ENCODE data around the gene RPS15. TPM values are rescaled to one million over a fixed set of nuclear protein-coding genes. Genes with fewer than 3 reads are reported as not detected.
"Not testable (repeated sequence)": the region's sequence is repeated elsewhere in the genome, so short reads cannot be mapped to it uniquely, and the experiment has no call there.

RPS15 gene
- total RNA-seq, 2 experiments from 2014 or later, result 1,642 to 1,717 TPM

- Mint-ChIP-seq H3K4me1 (ENCODE audit: low read depth) (peaks cover 37% of the 10 kb centered on the region), H3K4me3 (no peak overlapping the region), H3K27me3 (no peaks in the 10 kb centered on the region), H3K27ac (no peak overlapping the region), H3K9me3 (no peaks in the 10 kb centered on the region), H3K36me3 (peaks cover 38% of the 10 kb centered on the region)
- DNase-seq, result no peak
- intact Hi-C loops (cut with micrococcal nuclease), result no loop called here
- CTCF ChIA-PET, result interaction anchor here (0.7 to 1.2 kb wide), 2 partner anchors 9 to 27 kb away, joined by 3 read pairs; no protein-coding TSS in a partner anchor
- POLR2A ChIA-PET, result no interaction called here
Measured at GRCh38 chr19:1417681-1418495, 20.3 kb upstream of the RPS15 start.

GRCh38 chr19:1418496-1418775 lies 19.8 kb upstream of the RPS15 start:
- Mint-ChIP-seq H3K27ac (no peak overlapping the region), H3K27me3 (no peaks in the 10 kb centered on the region), H3K36me3 (peaks cover 42% of the 10 kb centered on the region), H3K4me1 (ENCODE audit: low read depth) (peaks cover 31% of the 10 kb centered on the region), H3K9me3 (no peaks in the 10 kb centered on the region), H3K4me3 (no peak overlapping the region)
- ChIA-PET CTCF (interaction anchor here (0.7 to 1.2 kb wide), 2 partner anchors 9 to 26 kb away, joined by 3 read pairs; no protein-coding TSS in a partner anchor), POLR2A (no interaction called here)
- DNase-seq, result no peak
- intact Hi-C loops (cut with micrococcal nuclease), result no loop called here

- H3K9me3 Mint-ChIP-seq, result no peaks in the 10 kb centered on the region
- DNase-seq, result no peak
- H3K27ac Mint-ChIP-seq, result no peak overlapping the region
- H3K4me1 Mint-ChIP-seq (ENCODE audit: low read depth), result peaks cover 24% of the 10 kb centered on the region
- peaks cover 48% of the 10 kb centered on the region for H3K36me3 Mint-ChIP-seq
- intact Hi-C loops (cut with micrococcal nuclease), result no loop called here
- no peak overlapping the region for H3K4me3 Mint-ChIP-seq
- ChIA-PET POLR2A (no interaction called here), CTCF (interaction anchor here (0.7 to 1.2 kb wide), 2 partner anchors 10 to 26 kb away, joined by 3 read pairs; no protein-coding TSS in a partner anchor)
- H3K27me3 Mint-ChIP-seq, result no peaks in the 10 kb centered on the region
Measured at GRCh38 chr19:1418951-1419738, 19.1 kb upstream of the RPS15 start.

GRCh38 chr19:1420085-1420484 lies 18.1 kb upstream of the RPS15 start:
- Mint-ChIP-seq H3K36me3 (peaks cover 51% of the 10 kb centered on the region), H3K4me1 (ENCODE audit: low read depth) (peaks cover 18% of the 10 kb centered on the region)
- intact Hi-C loops (cut with micrococcal nuclease); H3K27ac Mint-ChIP-seq; H3K4me3 Mint-ChIP-seq; H3K9me3 Mint-ChIP-seq; POLR2A ChIA-PET; H3K27me3 Mint-ChIP-seq; DNase-seq: not testable (repeated sequence)
- CTCF ChIA-PET, result interaction anchor here (0.9 kb wide), 1 partner anchor 24 kb away, joined by 3 read pairs; no protein-coding TSS in a partner anchor

DNA sequence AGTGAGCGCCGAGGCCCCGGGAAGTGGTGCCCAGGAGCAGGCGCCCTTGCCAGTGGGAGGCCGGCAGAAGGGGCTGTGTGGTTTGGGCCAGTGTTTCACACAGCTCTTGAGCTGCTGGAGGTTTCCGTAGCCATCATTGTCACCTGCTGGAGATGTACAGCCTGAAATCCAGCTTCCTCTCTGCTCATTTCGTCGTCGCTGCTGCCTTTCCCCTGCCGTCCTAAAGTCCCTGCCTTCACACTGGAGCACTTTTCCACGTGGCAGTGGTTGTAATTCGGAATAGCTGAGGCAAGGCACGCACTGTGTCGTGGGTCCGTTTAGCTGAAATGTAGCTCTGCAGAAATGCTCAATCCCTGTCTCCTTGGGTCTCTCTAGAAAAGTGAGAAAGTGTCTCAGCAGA lies 17.6 kb upstream of the RPS15 start:
- Mint-ChIP-seq H3K4me3 (no peak overlapping the region), H3K27ac (no peak overlapping the region), H3K4me1 (ENCODE audit: low read depth) (peaks cover 13% of the 10 kb centered on the region), H3K9me3 (no peaks in the 10 kb centered on the region), H3K27me3 (no peaks in the 10 kb centered on the region), H3K36me3 (peaks cover 51% of the 10 kb centered on the region)
- ChIA-PET CTCF (interaction anchor here (0.9 kb wide), 1 partner anchor 24 kb away, joined by 3 read pairs; no protein-coding TSS in a partner anchor), POLR2A (no interaction called here)
- DNase-seq, result no peak
- intact Hi-C loops (cut with micrococcal nuclease), result no loop called here

DNA sequence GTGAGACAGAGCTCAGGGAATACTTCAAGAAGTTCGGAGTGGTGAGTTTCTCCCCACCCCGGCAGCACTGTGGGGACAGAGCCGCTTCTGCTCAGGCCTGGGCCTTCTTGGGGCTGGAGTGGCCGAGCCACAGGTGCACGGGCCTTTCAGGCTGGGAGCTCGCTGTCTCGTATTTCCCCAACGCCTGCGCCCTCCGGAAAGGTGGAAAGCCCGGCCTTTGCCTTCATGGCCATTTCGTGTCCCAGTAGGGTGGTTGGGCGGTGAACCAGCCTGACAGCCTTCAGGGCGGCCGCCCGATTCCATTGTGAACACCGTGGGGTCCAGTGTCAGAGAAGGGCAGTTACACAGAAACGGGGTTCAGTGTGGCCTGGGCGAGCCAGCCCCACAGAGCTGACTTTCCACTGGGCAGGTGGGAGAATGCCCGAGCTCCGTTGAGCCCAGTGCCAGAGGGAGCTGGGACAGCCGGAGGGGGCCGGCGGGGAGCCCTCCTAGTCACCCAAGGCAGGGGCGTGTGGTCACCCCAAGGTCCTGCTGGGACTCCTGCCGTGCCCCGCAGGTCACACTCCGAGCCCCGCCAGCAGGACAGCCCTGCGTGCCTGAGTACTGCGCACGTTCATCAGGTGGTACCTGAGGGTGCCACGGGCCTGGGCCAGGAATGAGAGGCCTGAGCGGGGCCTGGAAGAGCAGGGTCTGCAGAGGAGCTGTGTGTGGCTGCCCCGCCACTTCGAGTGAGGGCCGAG lies 16.8 kb upstream of the RPS15 start:
- no peak overlapping the region for H3K4me3 Mint-ChIP-seq
- no peaks in the 10 kb centered on the region for H3K27me3 Mint-ChIP-seq
- DNase-seq, result no peak
- CTCF ChIA-PET, result no interaction called here
- H3K36me3 Mint-ChIP-seq, result peaks cover 51% of the 10 kb centered on the region
- intact Hi-C loops (cut with micrococcal nuclease), result no loop called here
- no peak overlapping the region for H3K27ac Mint-ChIP-seq
- H3K9me3 Mint-ChIP-seq, result no peaks in the 10 kb centered on the region
- POLR2A ChIA-PET, result interaction anchor here (0.6 kb wide), 2 partner anchors 9 to 144 kb away, joined by 3 to 5 read pairs; no protein-coding TSS in a partner anchor
- H3K4me1 Mint-ChIP-seq (ENCODE audit: low read depth), result peaks cover 5% of the 10 kb centered on the region

DNA sequence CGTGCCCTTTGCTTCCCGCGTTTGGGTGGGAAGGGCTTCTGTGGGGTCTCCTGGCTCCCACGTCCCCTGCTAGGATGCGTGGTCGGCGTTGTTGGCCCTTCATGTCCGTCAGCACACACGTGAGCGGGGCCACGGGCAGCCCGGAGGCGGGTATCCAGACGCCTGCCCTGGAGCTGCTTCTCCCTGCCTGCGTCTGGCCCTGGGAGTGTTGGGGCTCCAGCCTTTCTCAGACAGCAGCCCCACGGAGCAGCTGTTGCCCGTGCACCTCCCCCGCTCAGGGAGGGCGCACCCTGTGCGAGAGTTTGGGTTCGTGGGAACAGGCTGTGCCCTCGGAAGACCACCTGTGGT lies 16.3 kb upstream of the RPS15 start:
- no peak for DNase-seq
- H3K27me3 Mint-ChIP-seq, result no peaks in the 10 kb centered on the region
- H3K27ac Mint-ChIP-seq, result no peak overlapping the region
- H3K36me3 Mint-ChIP-seq, result peaks cover 49% of the 10 kb centered on the region
- no peaks in the 10 kb centered on the region for H3K9me3 Mint-ChIP-seq
- peaks cover 4% of the 10 kb centered on the region for H3K4me1 Mint-ChIP-seq (ENCODE audit: low read depth)
- ChIA-PET POLR2A (interaction anchor here (0.6 kb wide), 1 partner anchor 145 kb away, joined by 3 read pairs; no protein-coding TSS in a partner anchor), CTCF (interaction anchor here (0.8 kb wide), 1 partner anchor 9 kb away, joined by 3 read pairs; no protein-coding TSS in a partner anchor)
- no peak overlapping the region for H3K4me3 Mint-ChIP-seq
- intact Hi-C loops (cut with micrococcal nuclease), result no loop called here

GRCh38 chr19:1422360-1422759 lies 15.8 kb upstream of the RPS15 start:
- peaks cover 3% of the 10 kb centered on the region for H3K4me1 Mint-ChIP-seq (ENCODE audit: low read depth)
- H3K36me3 Mint-ChIP-seq, result peaks cover 46% of the 10 kb centered on the region
- DNase-seq, result no peak
- ChIA-PET POLR2A (no interaction called here), CTCF (interaction anchor here (0.8 kb wide), 1 partner anchor 9 kb away, joined by 3 read pairs; no protein-coding TSS in a partner anchor)
- intact Hi-C loops (cut with micrococcal nuclease), result no loop called here
- H3K27ac Mint-ChIP-seq, result no peak overlapping the region
- no peaks in the 10 kb centered on the region for H3K27me3 Mint-ChIP-seq
- H3K9me3 Mint-ChIP-seq, result no peaks in the 10 kb centered on the region
- no peak overlapping the region for H3K4me3 Mint-ChIP-seq

DNA sequence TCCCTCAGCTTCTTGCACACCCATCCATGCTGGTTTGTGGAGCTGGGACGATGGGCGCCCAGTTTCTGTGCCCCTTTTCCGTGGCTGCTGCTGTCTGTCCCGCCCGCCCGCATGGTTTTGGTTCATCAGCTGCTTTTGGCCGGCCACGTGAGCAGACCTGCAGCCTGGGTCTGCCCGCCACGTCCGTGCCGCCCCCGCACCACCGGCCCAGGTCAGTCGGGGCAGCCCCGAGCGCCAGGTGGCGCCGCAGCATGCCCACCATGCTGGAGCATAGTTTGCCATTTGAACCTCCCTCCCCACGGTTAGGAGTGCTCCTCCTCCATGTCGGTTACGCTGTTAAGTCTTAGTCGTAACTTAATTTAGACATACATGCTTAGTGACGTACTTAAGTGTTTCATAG lies 15.3 kb upstream of the RPS15 start:
- Mint-ChIP-seq H3K4me1 (ENCODE audit: low read depth) (no peaks in the 10 kb centered on the region), H3K4me3 (no peak overlapping the region), H3K27ac (no peak overlapping the region), H3K36me3 (peaks cover 43% of the 10 kb centered on the region), H3K27me3 (no peaks in the 10 kb centered on the region), H3K9me3 (no peaks in the 10 kb centered on the region)
- DNase-seq, result no peak
- CTCF ChIA-PET, result no interaction called here
- intact Hi-C loops (cut with micrococcal nuclease), result no loop called here
- POLR2A ChIA-PET, result no interaction called here

GRCh38 chr19:1423436-1424191 lies 14.6 kb upstream of the RPS15 start:
- no peaks in the 10 kb centered on the region for H3K4me1 Mint-ChIP-seq (ENCODE audit: low read depth)
- no peaks in the 10 kb centered on the region for H3K9me3 Mint-ChIP-seq
- DNase-seq, result no peak
- H3K36me3 Mint-ChIP-seq, result peaks cover 46% of the 10 kb centered on the region
- ChIA-PET CTCF (interaction anchor here (0.6 kb wide), 1 partner anchor 402 kb away, joined by 3 read pairs; no protein-coding TSS in a partner anchor), POLR2A (no interaction called here)
- intact Hi-C loops (cut with micrococcal nuclease), result no loop called here
- H3K4me3 Mint-ChIP-seq, result no peak overlapping the region
- no peaks in the 10 kb centered on the region for H3K27me3 Mint-ChIP-seq
- no peak overlapping the region for H3K27ac Mint-ChIP-seq

DNA sequence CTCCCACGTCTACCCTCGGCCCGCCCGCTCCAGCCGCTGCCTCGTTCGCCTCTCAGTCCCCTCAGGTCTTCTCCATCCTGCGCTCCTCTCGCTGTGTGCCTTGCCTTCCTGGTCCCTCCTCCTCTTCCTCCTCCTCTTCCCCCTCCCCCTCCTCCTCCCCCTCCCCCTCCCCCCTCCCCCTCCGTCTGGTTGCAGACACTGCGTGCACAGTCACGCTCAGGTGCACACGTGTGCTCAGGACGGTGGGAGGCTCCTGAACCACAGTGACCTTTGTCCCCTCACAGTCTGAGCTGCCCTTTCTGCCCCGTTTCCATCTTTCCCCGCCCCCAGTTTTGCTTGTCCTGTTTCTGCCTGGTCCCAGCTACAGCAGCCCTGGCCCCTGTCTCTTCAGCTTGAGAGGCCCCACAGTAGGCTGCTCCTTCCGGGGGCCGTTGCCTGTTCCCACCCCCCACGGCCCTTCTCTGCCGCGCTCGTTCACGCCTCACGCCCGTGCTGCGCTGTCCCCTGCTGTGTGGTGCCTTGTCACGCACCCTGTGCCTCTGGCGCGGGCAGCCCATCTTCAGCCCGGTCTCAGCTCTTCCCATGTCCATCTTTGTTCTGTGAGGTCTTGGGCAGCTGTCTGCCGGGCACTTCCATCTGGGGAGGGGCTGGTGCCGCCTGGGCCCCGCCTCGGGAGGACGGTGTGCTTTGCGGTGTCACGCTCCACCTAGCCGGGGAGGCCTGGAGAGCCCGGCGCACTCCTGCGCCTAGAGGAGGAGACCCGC lies 13.8 kb upstream of the RPS15 start:
- intact Hi-C loops (cut with micrococcal nuclease), result no loop called here
- POLR2A ChIA-PET, result no interaction called here
- CTCF ChIA-PET, result interaction anchor here (0.6 kb wide), 1 partner anchor 402 kb away, joined by 3 read pairs; no protein-coding TSS in a partner anchor
- DNase-seq, result no peak
- H3K36me3 Mint-ChIP-seq, result peaks cover 41% of the 10 kb centered on the region
- no peaks in the 10 kb centered on the region for H3K27me3 Mint-ChIP-seq
- no peak overlapping the region for H3K27ac Mint-ChIP-seq
- no peak overlapping the region for H3K4me3 Mint-ChIP-seq
- no peaks in the 10 kb centered on the region for H3K9me3 Mint-ChIP-seq
- no peaks in the 10 kb centered on the region for H3K4me1 Mint-ChIP-seq (ENCODE audit: low read depth)
